Gastrocnemius medialis (tissue), 4 donors: ENCODE measurements around the gene NDRG2.

ENCODE experiments used
- POLR2A ChIP-seq, 2 donors: fragments of 450-650 bp; IDR thresholded peaks; one replicate each; pipeline ENCODE4 v1.6.1; 2017; ENCODE audit warnings: antibody characterized with exemption in 2 of 2, mild to moderate bottlenecking in 2 of 2, moderate library complexity in 2 of 2
- TF ChIP-seq, protein P1 (sequence below), 5 experiments: fragments of 450-650 bp in 3 of 5; fragments of 200-600 bp in 2 of 5; sonication (generic) in 2 of 5; IDR thresholded peaks in 4 of 5; conservative IDR thresholded peaks in 1 of 5; 1 replicate in 4 of 5; 2 replicates in 1 of 5; pipeline ENCODE4 v1.5.1; 2016 to 2019; ENCODE audit warnings: antibody characterized with exemption in 5 of 5, mild to moderate bottlenecking in 3 of 5, moderate library complexity in 3 of 5

DNA sequence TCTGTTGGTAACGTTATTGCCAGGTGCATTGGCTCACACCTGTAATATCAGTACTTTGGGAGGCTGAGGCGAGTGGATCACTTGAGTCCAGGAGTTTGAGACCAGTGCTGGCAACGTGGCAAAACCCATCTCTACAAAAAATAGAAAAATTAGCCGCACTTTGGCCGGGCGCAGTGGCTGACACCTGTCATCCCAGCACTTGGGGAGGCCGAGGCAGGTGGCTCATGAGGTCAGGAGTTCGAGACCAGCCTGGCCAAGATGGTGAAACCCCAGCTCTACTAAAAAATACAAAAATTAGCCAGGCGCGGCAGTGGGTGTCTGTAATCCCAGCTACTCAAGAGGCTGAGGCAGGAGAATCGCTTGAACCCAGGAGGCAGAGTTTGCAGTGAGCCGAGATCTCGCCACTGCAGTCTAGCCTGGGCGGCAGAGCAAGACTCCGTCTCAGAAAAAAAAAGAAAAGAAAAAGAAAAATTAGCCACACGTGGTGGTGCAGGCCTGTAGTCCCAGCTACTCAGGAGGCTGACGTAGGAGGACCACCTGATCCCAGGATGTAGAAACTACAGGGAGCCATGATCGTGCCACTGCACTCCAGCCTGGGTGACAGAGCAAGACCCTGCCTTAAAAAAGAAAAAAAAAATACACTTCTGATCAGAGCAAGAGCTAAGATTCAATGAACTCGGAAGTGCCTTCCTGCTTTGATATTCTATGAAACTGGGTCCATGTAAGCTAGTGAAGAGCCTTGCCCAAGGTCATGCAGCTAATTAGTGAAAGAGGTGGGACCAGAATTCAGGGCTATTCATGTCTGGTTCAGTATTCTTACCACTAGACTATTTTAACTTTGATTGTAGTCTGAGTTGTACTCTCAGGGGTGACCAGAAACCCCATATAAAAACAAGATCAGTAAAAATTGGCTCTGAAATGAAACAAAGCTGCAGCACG is 28.6 kb upstream of the NDRG2 start:
- TF ChIP-seq, protein P1, sequence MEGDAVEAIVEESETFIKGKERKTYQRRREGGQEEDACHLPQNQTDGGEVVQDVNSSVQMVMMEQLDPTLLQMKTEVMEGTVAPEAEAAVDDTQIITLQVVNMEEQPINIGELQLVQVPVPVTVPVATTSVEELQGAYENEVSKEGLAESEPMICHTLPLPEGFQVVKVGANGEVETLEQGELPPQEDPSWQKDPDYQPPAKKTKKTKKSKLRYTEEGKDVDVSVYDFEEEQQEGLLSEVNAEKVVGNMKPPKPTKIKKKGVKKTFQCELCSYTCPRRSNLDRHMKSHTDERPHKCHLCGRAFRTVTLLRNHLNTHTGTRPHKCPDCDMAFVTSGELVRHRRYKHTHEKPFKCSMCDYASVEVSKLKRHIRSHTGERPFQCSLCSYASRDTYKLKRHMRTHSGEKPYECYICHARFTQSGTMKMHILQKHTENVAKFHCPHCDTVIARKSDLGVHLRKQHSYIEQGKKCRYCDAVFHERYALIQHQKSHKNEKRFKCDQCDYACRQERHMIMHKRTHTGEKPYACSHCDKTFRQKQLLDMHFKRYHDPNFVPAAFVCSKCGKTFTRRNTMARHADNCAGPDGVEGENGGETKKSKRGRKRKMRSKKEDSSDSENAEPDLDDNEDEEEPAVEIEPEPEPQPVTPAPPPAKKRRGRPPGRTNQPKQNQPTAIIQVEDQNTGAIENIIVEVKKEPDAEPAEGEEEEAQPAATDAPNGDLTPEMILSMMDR (IDR thresholded peaks at IDR 0.05 in 4 of 5, conservative IDR thresholded peaks at IDR 0.05 in 1 of 5): no peak
- no peak for TF ChIP-seq POLR2A (IDR thresholded peaks at IDR 0.05)
